MM.1S (cell line): ENCODE measurements around the gene PLEKHA5.

Experiments
- DNase-seq: peaks from one replicate; pipeline ENCODE4 v3.0.0-alpha.2; 2015
- H2AFZ ChIP-seq: fragments of 300-600 bp; sonication (generic); 2 replicates; pipeline ENCODE4 v1.6.0; 2016; ENCODE audit warnings: antibody characterized with exemption, low read length
- H3F3A ChIP-seq: fragments of 300-600 bp; sonication (generic); 2 replicates; pipeline ENCODE4 v1.6.1; 2016; ENCODE audit warnings: mild to moderate bottlenecking, antibody characterized with exemption, low read length, moderate library complexity, mixed read lengths; ENCODE audit not compliant: insufficient read depth
- H3K27ac ChIP-seq: fragments of 300-600 bp; sonication (generic); 2 replicates; pipeline ENCODE4 v1.5.1; 2016; ENCODE audit warnings: mild to moderate bottlenecking, low read length
- H3K27me3 ChIP-seq: fragments of 300-600 bp; sonication (generic); replicated peaks from 2 replicates; pipeline ENCODE4 v1.6.0; 2016; ENCODE audit warnings: low read length; ENCODE audit not compliant: insufficient read depth
- H3K36me3 ChIP-seq: fragments of 300-600 bp; sonication (generic); replicated peaks from 2 replicates; pipeline ENCODE4 v1.6.1; 2016; ENCODE audit warnings: mild to moderate bottlenecking, low read length, mixed read lengths; ENCODE audit not compliant: insufficient read depth
- H3K4me1 ChIP-seq: fragments of 300-600 bp; sonication (generic); 2 replicates; pipeline ENCODE4 v1.6.1; 2016; ENCODE audit warnings: low read length, mixed read lengths
- H3K4me2 ChIP-seq: fragments of 300-600 bp; sonication (generic); 2 replicates; pipeline ENCODE4 v1.6.0; 2016; ENCODE audit warnings: low read depth, low read length
- H3K4me3 ChIP-seq: fragments of 300-600 bp; sonication (generic); 2 replicates; pipeline ENCODE4 v1.5.1; 2016; ENCODE audit warnings: low read length, mixed read lengths
- H3K79me2 ChIP-seq: fragments of 300-600 bp; sonication (generic); 2 replicates; pipeline ENCODE4 v1.6.1; 2016; ENCODE audit warnings: mixed run types, low read length, mixed read lengths
- H3K9ac ChIP-seq: fragments of 300-600 bp; sonication (generic); 2 replicates; pipeline ENCODE4 v1.6.1; 2016; ENCODE audit warnings: low read length, mixed read lengths
- H3K9me2 ChIP-seq: fragments of 300-600 bp; sonication (generic); replicated peaks from 2 replicates; pipeline ENCODE4 v1.6.1; 2016; ENCODE audit warnings: mild to moderate bottlenecking, low read length, mixed read lengths; ENCODE audit not compliant: insufficient read depth
- H3K9me3 ChIP-seq: fragments of 300-600 bp; sonication (generic); replicated peaks from 2 replicates; pipeline ENCODE4 v1.6.1; 2016; ENCODE audit warnings: mild to moderate bottlenecking, low read length, mixed read lengths; ENCODE audit not compliant: insufficient read depth
- H4K20me1 ChIP-seq: fragments of 300-600 bp; sonication (generic); 2 replicates; pipeline ENCODE4 v1.6.1; 2016; ENCODE audit warnings: mild to moderate bottlenecking, low read length, moderate library complexity, mixed read lengths; ENCODE audit not compliant: insufficient read depth
- CTCF ChIP-seq: fragments of 300-600 bp; sonication (generic); IDR thresholded peaks from 2 replicates; pipeline ENCODE4 v1.5.1; 2016; ENCODE audit warnings: antibody characterized with exemption, low read length, mixed read lengths
- EZH2 ChIP-seq: fragments of 300-600 bp; sonication (generic); optimal IDR thresholded peaks from 2 replicates; pipeline ENCODE3; 2017; ENCODE audit warnings: low read depth, mild to moderate bottlenecking, antibody characterized with exemption, low read length, mixed read lengths
- EZH2phosphoT487 ChIP-seq: fragments of 300-600 bp; sonication (generic); IDR thresholded peaks from 2 replicates; pipeline ENCODE4 v1.6.1; 2018; ENCODE audit warnings: antibody characterized with exemption, low read length

PLEKHA5 gene

GRCh38 chr12:19183121-19183838 lies 53.7 kb downstream of the PLEKHA5 start:
- Histone ChIP-seq H3F3A (no peaks in the 10 kb centered on the region), H3K4me3 (no peak overlapping the region), H3K9ac (no peak overlapping the region), H3K9me3 (no peaks in the 10 kb centered on the region), H3K79me2 (no peaks in the 10 kb centered on the region), H3K4me2 (no peak overlapping the region), H3K4me1 (no peaks in the 10 kb centered on the region), H3K27me3 (no peaks in the 10 kb centered on the region), H3K27ac (no peak overlapping the region), H3K36me3 (no peaks in the 10 kb centered on the region), H2AFZ (no peak overlapping the region), H4K20me1 (no peaks in the 10 kb centered on the region), H3K9me2 (no peaks in the 10 kb centered on the region)
- no peak for TF ChIP-seq EZH2
- TF ChIP-seq EZH2phosphoT487 = no peak
- TF ChIP-seq CTCF = no peak
- DNase-seq = no peak

DNA sequence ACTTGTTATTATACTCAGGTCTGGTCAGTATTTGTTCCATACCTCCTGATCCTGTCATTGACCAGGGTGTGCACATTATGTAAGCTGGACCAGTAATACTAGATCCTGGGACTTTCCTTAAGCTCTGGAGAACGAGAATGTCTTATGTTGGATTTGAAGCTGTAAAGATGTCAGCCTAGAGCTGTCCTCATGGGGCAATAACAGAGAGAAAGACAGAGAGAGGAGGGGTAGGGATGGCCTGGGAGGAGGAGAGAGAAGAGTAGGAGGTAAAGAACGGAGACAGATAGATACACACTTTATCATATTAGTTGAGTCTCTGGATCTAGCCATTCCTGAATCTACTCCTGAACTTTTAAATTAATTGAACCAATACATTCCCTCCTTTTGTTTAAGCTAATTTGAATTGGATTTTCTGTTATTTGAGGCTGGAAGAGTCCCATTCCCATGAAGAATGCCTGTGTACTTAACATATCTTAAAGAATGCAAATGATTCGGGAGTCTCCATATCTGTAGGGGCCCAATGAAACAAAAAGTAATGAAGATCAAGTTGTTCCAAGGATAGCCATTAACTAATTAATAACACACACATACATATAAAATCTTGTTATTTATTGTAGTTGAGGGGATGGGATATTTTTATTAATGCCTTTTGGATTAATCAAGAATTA lies 55.9 kb downstream of the PLEKHA5 start:
- Histone ChIP-seq H3K79me2 (no peaks in the 10 kb centered on the region), H3K36me3 (no peaks in the 10 kb centered on the region), H3K4me3 (no peak overlapping the region), H3K27ac (no peak overlapping the region), H4K20me1 (no peaks in the 10 kb centered on the region), H3K27me3 (no peaks in the 10 kb centered on the region), H3K4me1 (no peaks in the 10 kb centered on the region), H3K9me3 (no peaks in the 10 kb centered on the region), H2AFZ (no peak overlapping the region), H3K9me2 (no peaks in the 10 kb centered on the region), H3K4me2 (no peak overlapping the region), H3F3A (no peaks in the 10 kb centered on the region), H3K9ac (no peak overlapping the region)
- TF ChIP-seq CTCF (no peak), EZH2phosphoT487 (no peak), EZH2 (no peak)
- DNase-seq = no peak

- Histone ChIP-seq H3K4me2 (no peak overlapping the region), H3K36me3 (no peaks in the 10 kb centered on the region), H4K20me1 (no peaks in the 10 kb centered on the region), H3K9me2 (no peaks in the 10 kb centered on the region), H2AFZ (no peak overlapping the region), H3K79me2 (no peaks in the 10 kb centered on the region), H3K9me3 (no peaks in the 10 kb centered on the region), H3K27ac (no peak overlapping the region), H3F3A (no peaks in the 10 kb centered on the region), H3K27me3 (no peaks in the 10 kb centered on the region), H3K4me3 (no peak overlapping the region), H3K4me1 (no peaks in the 10 kb centered on the region), H3K9ac (no peak overlapping the region)
- TF ChIP-seq EZH2phosphoT487 = no peak
- peak; percentile 63 for TF ChIP-seq CTCF
- TF ChIP-seq EZH2 = no peak
- peak; percentile 56 for DNase-seq
These were observed 57.5 kb downstream of the PLEKHA5 start for GRCh38 chr12:19186722-19187661.
